Thymus (tissue), 14 donors: Measurements from ENCODE around the gene TTC21A. TPM values are rescaled to one million over a fixed set of nuclear protein-coding genes. Genes with fewer than 3 reads are reported as not detected.
"Not testable (repeated sequence)": the region's sequence is repeated elsewhere in the genome, so short reads cannot be mapped to it uniquely, and the experiment has no call there.

Experiments used
- DNase-seq, 9 donors: peaks; one replicate each; pipeline ENCODE4 v3.0.0-alpha.2; 2013; ENCODE audit warnings: low spot score in 9 of 9, low read depth in 6 of 9, missing footprints in 1 of 9
- H3K27ac ChIP-seq, 2 donors: one replicate each; pipeline ENCODE4 v1.5.1; 2013; ENCODE audit warnings: control low read depth in 1 of 2, low read depth in 1 of 2, low read length in 1 of 2, mild to moderate bottlenecking in 1 of 2, moderate library complexity in 1 of 2
- H3K27me3 ChIP-seq, 2 donors: one replicate each; pipeline ENCODE4 v1.5.1; 2013; ENCODE audit warnings: low read length in 1 of 2; ENCODE audit not compliant: control insufficient read depth in 2 of 2, insufficient read depth in 1 of 2
- H3K36me3 ChIP-seq, 2 donors: one replicate each; pipeline ENCODE4 v1.5.1; 2013; ENCODE audit warnings: low read length in 1 of 2, mild to moderate bottlenecking in 1 of 2, moderate library complexity in 1 of 2; ENCODE audit not compliant: control insufficient read depth in 2 of 2, insufficient read depth in 2 of 2
- H3K4me1 ChIP-seq, 2 donors: one replicate each; pipeline ENCODE4 v1.5.1; 2013; ENCODE audit warnings: low read length in 2 of 2; ENCODE audit not compliant: control insufficient read depth in 2 of 2, insufficient read depth in 2 of 2
- H3K4me3 ChIP-seq, 2 donors: one replicate each; pipeline ENCODE4 v1.5.1; 2013; ENCODE audit warnings: low read length in 2 of 2, control low read depth in 1 of 2, mild to moderate bottlenecking in 1 of 2
- H3K9me3 ChIP-seq, 2 donors: one replicate each; pipeline ENCODE4 v1.5.1; 2013; ENCODE audit warnings: low read length in 1 of 2, mild to moderate bottlenecking in 1 of 2; ENCODE audit not compliant: control insufficient read depth in 2 of 2, insufficient read depth in 1 of 2
- whole genome bisulfite sequencing: extraction: QIAGEN DNeasy Blood & Tissue Kit; methylation state at CpG from one replicate; pipeline ENCODE4 v1.1.7; 2013; 5-methylcytosine and 5-hydroxymethylcytosine counted together
- long read RNA-seq, 10 donors: transcript quantifications; one replicate each; lab custom pipeline, GENCODE V29; 2026
- polyA plus RNA-seq: library from polyadenylated mRNA; stranded (reverse); fragments of 200-250 nt; gene quantifications from one replicate; pipeline ENCODE4 v1.2.3, GENCODE V29; 2013
- total RNA-seq: library from RNA; stranded (reverse); fragments of 120-200 nt; gene quantifications from one replicate; pipeline ENCODE4 v1.2.4, GENCODE V29; 2013
- donor health status: healthy.

The TTC21A gene
- total RNA-seq, result 1.3 TPM
- 12.3 TPM for polyA plus RNA-seq
- long read RNA-seq, donor 1, result 0 reads
- long read RNA-seq, donor 2, result 0 reads
- long read RNA-seq, donor 3, result 0 reads
- long read RNA-seq, donor 4, result 0 reads
- long read RNA-seq, donor 5, partial matches to known transcripts, result 0 of 3 reads
- long read RNA-seq, donor 5, other reads (novel, unspliced or antisense), result 0 of 3 reads
- long read RNA-seq, donor 6, result 0 reads
- long read RNA-seq, donor 7, result 0 reads
- long read RNA-seq, donor 8, result 0 reads
- long read RNA-seq, donor 9, result 0 reads
- long read RNA-seq, donor 10, result 0 reads

- Histone ChIP-seq H3K36me3 (peaks cover 0 to under 1% of the 10 kb centered on the region in 2 donors), H3K27ac (peak within 1 kb of the TSS; percentile 54 to 74), H3K4me3 (peak within 1 kb of the TSS; percentile 83 to 88), H3K9me3 (no peaks in the 10 kb centered on the region), H3K4me1 (peaks cover 21 to 37% of the 10 kb centered on the region in 2 donors), H3K27me3 (no peaks in the 10 kb centered on the region)
- DNase-seq, result peak in 3 of 9 donors; percentile 54 to 69 (median 65)
- WGBS, result under 1% methylated on average over 74 of the region's 74 CpGs
Measured at GRCh38 chr3:39107388-39108199, at the start of gene TTC21A, which contains the start of gene GORASP1. Gene TTC21A (plus strand): TSS chr3:39107680. CDS start chr3:39107838, 158 bp downstream. Gene GORASP1 (minus strand): TSS chr3:39107627. CDS start chr3:39107541, 86 bp downstream.

- not testable (repeated sequence) for DNase-seq, H3K27me3 ChIP-seq, H3K27ac ChIP-seq, H3K4me3 ChIP-seq, H3K4me1 ChIP-seq, H3K36me3 ChIP-seq, H3K9me3 ChIP-seq
- WGBS, result 94% methylated on average over 2 of the region's 2 CpGs
Measured at GRCh38 chr3:39061228-39061627, 46.3 kb upstream of the TTC21A start.

- H3K9me3 ChIP-seq, result no peaks in the 10 kb centered on the region
- no peaks in the 10 kb centered on the region for H3K27me3 ChIP-seq
- peaks cover 5 to 12% of the 10 kb centered on the region in 2 donors for H3K36me3 ChIP-seq
Measured at GRCh38 chr3:39062180-39062579, 45.3 kb upstream of the TTC21A start.

GRCh38 chr3:39063143-39063542 is 44.3 kb upstream of the TTC21A start:
- Histone ChIP-seq H3K9me3 (no peaks in the 10 kb centered on the region), H3K27ac (no peak overlapping the region), H3K4me1 (no peaks in the 10 kb centered on the region), H3K4me3 (no peak overlapping the region), H3K27me3 (no peaks in the 10 kb centered on the region), H3K36me3 (peaks cover 8 to 19% of the 10 kb centered on the region in 2 donors)
- DNase-seq, result no peak
- 98% methylated on average over 3 of the region's 3 CpGs for WGBS

More at GRCh38 chr3:39062180-39062579, 45.3 kb upstream of the TTC21A start:
- H3K4me3 ChIP-seq, result no peak overlapping the region
- no peak for DNase-seq
- H3K4me1 ChIP-seq, result no peaks in the 10 kb centered on the region
- 95% methylated on average over 1 of the region's 1 CpG for WGBS
- H3K27ac ChIP-seq, result no peak overlapping the region

GRCh38 chr3:39064646-39065045 is 42.8 kb upstream of the TTC21A start:
- Histone ChIP-seq H3K27ac (no peak overlapping the region), H3K4me1 (no peaks in the 10 kb centered on the region), H3K4me3 (no peak overlapping the region), H3K27me3 (no peaks in the 10 kb centered on the region), H3K36me3 (peaks cover 16 to 29% of the 10 kb centered on the region in 2 donors), H3K9me3 (no peaks in the 10 kb centered on the region)
- no peak for DNase-seq
- WGBS, result 94% methylated on average over 1 of the region's 1 CpG

- Histone ChIP-seq H3K27ac (no peak overlapping the region), H3K27me3 (no peaks in the 10 kb centered on the region), H3K9me3 (no peaks in the 10 kb centered on the region), H3K4me3 (no peak overlapping the region), H3K4me1 (no peaks in the 10 kb centered on the region), H3K36me3 (peaks cover 16 to 29% of the 10 kb centered on the region in 2 donors)
- peak in 4 of 9 donors; percentile 4 to 47 (median 22) for DNase-seq
- 1% methylated on average over 1 of the region's 1 CpG for WGBS
Measured at GRCh38 chr3:39065197-39065596, 42.3 kb upstream of the TTC21A start.

GRCh38 chr3:39067286-39067685 is 40.2 kb upstream of the TTC21A start:
- H3K4me1 ChIP-seq, result no peaks in the 10 kb centered on the region
- H3K36me3 ChIP-seq, result peaks cover 20 to 39% of the 10 kb centered on the region in 2 donors
- DNase-seq, result no peak
- H3K27me3 ChIP-seq, result no peaks in the 10 kb centered on the region
- 92% methylated on average over 1 of the region's 1 CpG for WGBS
- no peak overlapping the region for H3K27ac ChIP-seq
- H3K4me3 ChIP-seq, result no peak overlapping the region
- H3K9me3 ChIP-seq, result no peaks in the 10 kb centered on the region

GRCh38 chr3:39068556-39068955 is 38.9 kb upstream of the TTC21A start:
- Histone ChIP-seq H3K27me3 (no peaks in the 10 kb centered on the region), H3K36me3 (peaks cover 26 to 50% of the 10 kb centered on the region in 2 donors), H3K4me3 (no peak overlapping the region), H3K27ac (no peak overlapping the region), H3K4me1 (no peaks in the 10 kb centered on the region), H3K9me3 (no peaks in the 10 kb centered on the region)
- WGBS, result over 99% methylated on average over 3 of the region's 3 CpGs
- DNase-seq, result no peak

GRCh38 chr3:39075910-39076309 is 31.6 kb upstream of the TTC21A start:
- Histone ChIP-seq H3K36me3 (peaks cover 47 to 65% of the 10 kb centered on the region in 2 donors), H3K27me3 (no peaks in the 10 kb centered on the region), H3K9me3 (no peaks in the 10 kb centered on the region), H3K4me1 (no peaks in the 10 kb centered on the region), H3K27ac (no peak overlapping the region), H3K4me3 (no peak overlapping the region)
- DNase-seq, result no peak
- 97% methylated on average over 10 of the region's 10 CpGs for WGBS
